ENCODE data around the gene TESMIN.

The TESMIN gene

GRCh38 chr11:68759991-68760390 is 8.7 kb upstream of the TESMIN start:
- DNase-seq, result no peak

DNA sequence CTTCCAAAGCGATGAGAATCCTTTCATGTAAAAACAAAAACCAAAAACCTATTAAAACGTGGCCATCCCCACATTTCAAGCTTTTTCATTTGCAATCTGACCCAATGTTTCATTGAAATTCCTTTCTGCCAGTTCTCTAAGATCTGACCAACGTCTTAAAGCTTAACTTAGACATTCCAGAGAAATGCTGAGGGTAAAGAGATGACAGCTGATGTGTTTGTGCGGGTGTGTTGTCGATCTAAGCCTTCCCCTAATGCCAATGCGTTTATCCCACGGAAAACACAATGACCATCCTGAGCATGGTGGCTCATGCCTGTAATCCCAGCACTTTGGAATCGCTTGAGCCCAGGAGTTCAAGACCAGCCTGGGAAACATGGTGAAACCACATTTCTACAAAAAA is 6.4 kb upstream of the TESMIN start:
- no peak for DNase-seq

GRCh38 chr11:68756171-68756766 is 4.9 kb upstream of the TESMIN start:
- DNase-seq, result no peak

DNA sequence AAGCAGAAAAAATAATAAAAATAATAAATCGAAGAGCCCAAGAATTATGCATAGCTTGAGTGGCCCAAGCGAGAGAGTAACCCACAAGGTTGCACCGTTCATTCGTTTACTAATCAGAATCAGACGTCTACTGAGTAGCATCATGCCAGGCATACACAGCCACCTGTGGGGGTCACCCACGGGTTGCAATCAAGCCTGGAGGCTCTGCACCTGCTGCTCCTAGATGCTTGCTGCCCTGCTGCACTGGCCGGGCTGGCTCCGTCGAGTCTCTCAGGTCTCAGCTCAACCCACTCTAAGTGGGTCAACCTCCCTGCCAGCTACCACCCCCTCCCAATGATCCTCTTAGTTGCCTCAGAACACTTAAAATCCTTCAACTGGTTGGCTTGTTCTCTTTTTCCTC is 2.0 kb upstream of the TESMIN start:
- DNase-seq, result no peak

DNA sequence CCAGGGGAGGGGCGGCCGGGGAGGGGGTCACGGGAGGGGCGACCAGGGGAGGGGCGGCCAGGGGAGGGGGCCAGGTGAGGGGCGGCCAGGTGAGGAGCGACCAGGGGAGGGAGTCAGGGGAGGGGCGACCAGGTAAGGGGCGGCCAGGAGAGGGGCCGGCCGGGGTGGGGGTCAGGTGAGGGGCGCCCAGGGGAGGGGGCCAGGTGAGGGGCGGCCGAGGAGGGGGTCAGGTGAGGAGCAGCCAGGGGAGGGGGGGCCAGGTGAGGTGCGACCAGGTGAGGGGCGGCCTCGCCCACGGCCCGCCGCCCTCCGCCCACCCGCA is 355 bp downstream of the TESMIN start:
- DNase-seq, result no peak

- DNase-seq, result no peak
Observed at GRCh38 chr11:68750195-68751003, 921 bp downstream of the TESMIN start.

GRCh38 chr11:68749229-68750123 is 1.8 kb downstream of the TESMIN start:
- DNase-seq, result no peak

GRCh38 chr11:68748061-68748460 is 3.3 kb downstream of the TESMIN start:
- DNase-seq, result no peak

GRCh38 chr11:68743539-68743938 is 7.8 kb downstream of the TESMIN start:
- no peak for DNase-seq

DNA sequence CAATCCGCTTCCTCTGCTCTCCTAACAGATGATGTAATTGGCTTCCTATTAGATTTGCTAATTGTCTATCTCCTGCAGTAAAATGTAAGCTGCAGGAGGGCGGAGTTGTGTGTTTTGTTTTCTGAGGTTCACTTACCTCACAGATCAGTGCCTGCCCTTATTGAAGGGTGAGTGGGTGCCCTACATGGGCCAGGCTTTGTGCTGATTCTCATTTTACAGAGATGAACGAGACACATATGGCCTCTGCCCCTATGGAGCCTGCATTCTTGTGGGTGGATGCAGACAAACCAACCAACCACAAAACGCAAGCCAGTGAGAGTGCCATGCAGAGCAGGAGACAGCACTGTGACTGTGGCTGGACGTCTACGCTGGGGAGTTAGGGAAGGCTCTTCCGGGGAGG is 9.9 kb downstream of the TESMIN start:
- DNase-seq, result no peak

GRCh38 chr11:68735646-68736045 is 15.7 kb downstream of the TESMIN start:
- no peak for DNase-seq

- DNase-seq, result no peak
Observed at GRCh38 chr11:68735125-68735524, 16.2 kb downstream of the TESMIN start.

GRCh38 chr11:68734111-68734510 is 17.2 kb downstream of the TESMIN start:
- DNase-seq, result no peak

DNA sequence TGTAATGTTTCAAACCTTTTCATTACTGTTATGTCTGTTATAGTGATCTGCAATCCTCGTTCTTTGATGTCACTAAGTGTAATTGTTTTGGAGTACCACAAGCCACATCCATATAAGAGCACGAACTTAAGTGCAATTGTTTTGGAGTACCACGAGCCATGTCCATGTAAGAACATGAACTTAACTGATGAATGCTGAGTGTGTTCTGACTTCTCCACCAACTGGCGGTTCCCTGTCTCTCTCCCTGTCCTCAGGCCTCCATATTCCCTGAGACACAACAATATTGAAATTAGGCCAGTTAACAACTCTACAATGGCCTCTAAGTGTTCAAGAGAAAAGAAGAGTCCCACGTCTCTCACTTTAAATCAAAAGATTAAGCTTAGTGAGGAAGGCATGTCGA is 23.5 kb downstream of the TESMIN start:
- DNase-seq, result no peak

DNA sequence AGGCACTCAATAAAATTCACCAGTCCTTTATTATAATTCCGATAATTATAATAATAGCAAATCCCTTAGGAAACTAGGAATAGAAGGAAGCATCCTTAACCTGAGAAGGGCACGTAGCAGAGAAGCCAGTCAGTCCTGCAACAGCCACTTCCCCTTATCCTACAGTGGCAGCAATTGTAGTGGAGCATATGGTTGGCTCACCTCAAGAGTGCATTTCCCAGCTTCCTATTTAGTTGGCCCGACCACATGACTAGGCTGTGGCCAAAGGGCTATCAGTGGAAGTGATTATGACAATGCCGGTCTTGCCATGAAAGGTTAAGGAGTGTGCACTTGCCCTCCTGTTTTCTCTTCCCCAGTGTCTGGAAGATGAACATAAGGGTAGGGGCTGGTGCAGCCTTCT is 27.0 kb downstream of the TESMIN start:
- no peak for DNase-seq

- DNase-seq, result no peak
Observed at GRCh38 chr11:68722143-68722542, 29.2 kb downstream of the TESMIN start.

DNA sequence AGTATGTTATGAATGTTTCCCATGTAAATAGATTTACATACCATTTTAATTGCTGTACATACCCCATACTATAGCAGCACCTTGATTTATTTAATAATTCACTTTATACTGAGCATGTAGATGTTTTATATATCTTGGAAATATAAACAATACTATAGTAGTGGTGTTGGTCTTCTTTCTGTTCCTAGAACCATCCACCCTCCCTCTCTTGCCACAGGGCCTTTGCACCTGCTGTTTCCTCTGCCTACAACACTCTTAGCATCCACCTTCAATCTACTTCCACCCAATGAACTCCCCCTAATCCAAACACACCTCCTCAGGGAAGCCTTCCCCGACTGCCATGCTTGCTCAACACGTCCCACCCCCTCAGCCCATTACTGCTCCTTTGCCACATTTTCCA is 30.2 kb downstream of the TESMIN start:
- no peak for DNase-seq

- no peak for DNase-seq
Observed at GRCh38 chr11:68715456-68716122, 35.7 kb downstream of the TESMIN start.

DNA sequence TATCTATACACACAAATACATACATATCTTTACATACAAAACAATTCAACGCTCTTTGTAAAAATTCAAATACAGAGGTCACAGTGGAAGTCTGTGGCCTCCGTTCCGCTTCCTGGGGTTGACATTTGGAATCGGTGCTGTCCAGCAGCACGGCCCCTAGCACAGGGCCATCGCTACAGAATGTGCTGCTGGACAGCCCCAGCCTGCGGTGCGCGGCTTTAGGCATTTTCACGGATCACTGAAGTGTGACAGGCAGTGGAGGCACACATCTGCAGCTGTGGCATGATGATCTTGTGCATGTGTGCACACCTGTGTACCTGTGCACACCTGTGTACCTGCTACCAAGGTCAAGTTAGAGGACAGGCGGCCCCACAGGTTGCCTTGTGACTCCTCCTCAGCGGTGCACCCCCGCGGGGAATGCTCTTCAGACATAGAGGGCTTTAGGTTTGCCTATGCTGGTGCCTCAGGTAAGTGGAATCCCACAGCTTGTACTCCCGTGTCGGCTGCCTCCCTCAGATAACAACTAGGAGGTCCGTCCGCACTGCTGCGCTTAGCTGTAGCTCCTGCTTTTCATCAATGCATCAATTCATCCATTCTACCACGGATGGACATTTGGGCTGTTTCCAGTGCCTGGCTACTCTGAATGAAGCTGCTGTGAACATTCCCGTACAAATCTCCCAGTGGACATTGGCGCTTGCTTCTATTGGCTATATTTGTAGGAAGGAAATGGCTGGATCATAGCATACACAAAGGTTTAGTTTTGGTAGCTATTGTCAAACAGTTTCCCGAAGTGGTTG is 37.1 kb downstream of the TESMIN start:
- no peak for DNase-seq

GRCh38 chr11:68711114-68711513 is 40.2 kb downstream of the TESMIN start:
- DNase-seq, result no peak

DNA sequence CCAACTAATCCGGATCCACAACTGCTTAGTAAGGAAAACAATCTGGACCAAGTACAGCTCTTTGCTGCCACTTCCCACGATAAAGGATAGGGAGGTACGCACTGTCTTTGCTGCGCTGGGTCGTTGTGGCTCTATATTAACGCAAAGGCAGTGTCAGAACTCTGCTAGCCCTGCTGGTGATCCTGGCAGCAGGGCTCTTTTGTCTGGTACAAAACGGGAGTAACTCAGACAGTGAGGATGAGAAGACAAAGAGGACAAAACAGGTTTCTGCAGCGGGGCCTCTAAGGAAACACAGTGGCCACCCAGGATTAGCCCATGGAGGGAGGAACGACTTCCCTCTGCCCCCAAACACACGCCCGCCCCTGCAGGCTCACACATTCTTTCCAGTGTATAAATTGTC is 40.9 kb downstream of the TESMIN start:
- DNase-seq, result no peak

DNA sequence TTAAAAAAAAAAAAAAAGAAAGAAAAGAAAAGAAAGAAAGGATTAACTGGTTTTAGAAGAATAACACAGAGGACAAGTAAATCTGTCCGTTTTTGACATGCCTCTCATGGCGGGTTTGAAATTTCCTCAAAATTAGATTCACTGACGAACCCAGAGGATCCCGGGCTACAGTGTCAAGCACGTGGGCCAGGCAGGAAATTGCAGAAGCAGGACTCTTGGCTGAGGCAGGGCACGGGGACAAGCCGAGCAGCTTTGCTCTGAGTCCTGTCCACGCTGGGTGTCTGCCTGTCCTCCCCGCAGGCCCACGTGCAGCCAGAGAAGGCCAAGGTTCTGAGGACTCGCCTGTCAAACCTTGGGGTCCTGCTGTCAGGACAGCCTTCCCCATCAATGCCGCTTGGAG is 42.3 kb downstream of the TESMIN start:
- DNase-seq, result no peak

DNA sequence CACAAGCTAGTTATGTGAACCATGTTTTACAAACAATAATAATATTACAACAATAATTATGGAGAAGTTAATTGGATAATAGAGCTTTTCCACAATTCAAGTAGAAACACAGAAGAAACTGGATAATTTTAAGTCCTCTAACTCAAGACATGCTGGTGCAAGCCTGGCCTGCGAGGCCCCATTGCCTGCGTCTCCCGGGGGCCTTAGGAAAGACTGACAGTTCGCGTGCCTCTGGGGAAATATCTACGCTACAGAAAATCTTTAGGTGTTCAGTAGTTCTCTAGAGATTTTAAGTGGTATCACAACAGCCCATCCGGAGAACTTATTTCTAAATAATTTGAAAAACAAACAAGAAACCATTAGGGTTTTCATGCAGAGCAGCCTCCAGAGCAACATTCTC is 43.8 kb downstream of the TESMIN start:
- DNase-seq, result no peak

Data from COR-L47 (cell line).